CD4-positive, alpha-beta T cell (primary cell): ENCODE measurements around the gene LCOR. TPM values are rescaled to one million over a fixed set of nuclear protein-coding genes. Genes with fewer than 3 reads are reported as not detected.
"Not testable (repeated sequence)": the region's sequence is repeated elsewhere in the genome, so short reads cannot be mapped to it uniquely, and the experiment has no call there.

Experiments used
- ATAC-seq: fragments of 200-7000 bp; cut with Tn5 transposase; one replicate; pipeline ENCODE4 v1.10.0; 2022; ENCODE audit warnings: mild to moderate bottlenecking; ENCODE audit not compliant: poor library complexity
- CTCF ChIA-PET: fragments of 350-600 bp; sonication (Branson Sonifier 250); formaldehyde crosslinking; loops from one replicate; lab custom pipeline; 2021; ENCODE audit warnings: antibody characterized with exemption, inconsistent platforms; lab: Charles Lee
- POLR2A ChIA-PET: fragments of 350-600 bp; sonication (Branson Sonifier 250); formaldehyde crosslinking; loops from one replicate; lab custom pipeline; 2021; ENCODE audit warnings: antibody characterized with exemption, inconsistent platforms; lab: Charles Lee
- DNase-seq, 14 experiments: peaks; one replicate each; pipeline ENCODE4 v3.0.0-alpha.2; 2013 to 2020; ENCODE audit warnings: mixed read lengths in 2 of 14
- H3K27ac ChIP-seq, 2 donors: one replicate each; pipeline versions ENCODE4 v1.5.1 to v1.7.0; 2013; ENCODE audit warnings: low read length in 2 of 2, low read depth in 1 of 2, mild to moderate bottlenecking in 1 of 2
- H3K27me3 ChIP-seq, 2 experiments: 1 replicate in 1 of 2; 2 replicates in 1 of 2; pipeline versions ENCODE4 v1.6.1 to v1.7.0; 2013; ENCODE audit warnings: low read length in 2 of 2, control low read depth in 1 of 2, mild to moderate bottlenecking in 1 of 2, moderate library complexity in 1 of 2; ENCODE audit not compliant: insufficient read depth in 2 of 2, control insufficient read depth in 1 of 2
- H3K36me3 ChIP-seq: one replicate; pipeline ENCODE4 v1.6.1; 2013; ENCODE audit warnings: low read length, control low read depth; ENCODE audit not compliant: insufficient read depth
- H3K4me1 ChIP-seq: one replicate; pipeline ENCODE4 v1.6.1; 2013; ENCODE audit warnings: low read length, control low read depth; ENCODE audit not compliant: insufficient read depth
- H3K4me3 ChIP-seq: one replicate; pipeline ENCODE4 v1.5.1; 2013; ENCODE audit warnings: mild to moderate bottlenecking, low read length, moderate library complexity
- H3K9me3 ChIP-seq, 2 experiments: 1 replicate in 1 of 2; 2 replicates in 1 of 2; pipeline versions ENCODE4 v1.6.1 to v1.7.0; 2013; ENCODE audit warnings: low read length in 2 of 2, mild to moderate bottlenecking in 2 of 2, control low read depth in 1 of 2, moderate library complexity in 1 of 2; ENCODE audit not compliant: control insufficient read depth in 1 of 2, insufficient read depth in 1 of 2
- H3K27ac Mint-ChIP-seq: one replicate; pipeline ENCODE4 v1.8.0; 2020; ENCODE audit warnings: mixed read lengths
- H3K27me3 Mint-ChIP-seq: one replicate; pipeline ENCODE4 v1.8.0; 2021; ENCODE audit warnings: mixed read lengths
- H3K36me3 Mint-ChIP-seq: one replicate; pipeline ENCODE4 v1.8.0; 2021; ENCODE audit warnings: low read depth, mixed read lengths
- H3K4me1 Mint-ChIP-seq: one replicate; pipeline ENCODE4 v1.8.0; 2021; ENCODE audit warnings: low read depth, mixed read lengths
- H3K4me3 Mint-ChIP-seq: one replicate; pipeline ENCODE4 v1.8.0; 2020; ENCODE audit warnings: mild to moderate bottlenecking, mixed read lengths
- H3K9me3 Mint-ChIP-seq: one replicate; pipeline ENCODE4 v1.8.0; 2020; ENCODE audit warnings: mixed read lengths
- intact Hi-C, 2 experiments: fragments of 100-400 bp; cut with DNase I in 1 of 2; cut with micrococcal nuclease in 1 of 2; formaldehyde crosslinking; loops; one replicate each; pipeline versions ENCODE4 v1.15.1 to v1.9.0; 2023 to 2025; cut with DNase I, micrococcal nuclease
- total RNA-seq, 174 experiments: library from RNA in 2 of 174; stranded (reverse) in 2 of 174; gene quantifications; one replicate each; pipeline ENCODE4 v1.2.3 and lab custom pipeline; 2021 to 2026
- TF ChIP-seq, protein P1 (sequence below): fragments of 200-600 bp; IDR thresholded peaks from one replicate; pipeline ENCODE4 v1.8.0; 2022; ENCODE audit warnings: antibody characterized with exemption, mild to moderate bottlenecking

Gene LCOR
- total RNA-seq, 2 experiments from 2014 or later = 46.0 to 56.0 TPM

DNA sequence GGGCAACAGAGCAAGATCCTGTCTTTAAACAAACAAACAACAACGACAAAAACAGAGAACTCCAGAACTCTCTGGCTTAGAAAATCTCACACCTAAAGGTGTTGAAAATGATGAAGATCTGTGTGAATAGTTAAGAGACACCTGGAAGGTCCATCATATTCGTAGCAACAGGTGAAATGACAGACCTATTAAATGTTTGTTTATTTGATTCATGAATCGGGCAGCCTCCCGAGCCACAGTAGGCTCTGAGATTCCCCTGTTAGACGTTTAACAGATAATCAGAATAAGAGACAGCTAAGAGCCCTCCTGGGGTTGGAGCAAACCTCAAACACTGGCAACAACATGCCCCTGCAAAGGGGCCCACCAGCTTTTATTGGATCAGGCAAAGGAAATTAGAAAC, 103.7 kb downstream of the LCOR start:
- no peak overlapping the region for H3K4me3 Mint-ChIP-seq
- no peak overlapping the region for H3K27ac ChIP-seq
- no peak overlapping the region for H3K4me3 ChIP-seq
- POLR2A ChIA-PET = no interaction called here
- no peak for DNase-seq
- peaks cover 31% of the 10 kb centered on the region for H3K36me3 Mint-ChIP-seq
- H3K9me3 ChIP-seq = no peaks in the 10 kb centered on the region
- TF ChIP-seq, protein P1, sequence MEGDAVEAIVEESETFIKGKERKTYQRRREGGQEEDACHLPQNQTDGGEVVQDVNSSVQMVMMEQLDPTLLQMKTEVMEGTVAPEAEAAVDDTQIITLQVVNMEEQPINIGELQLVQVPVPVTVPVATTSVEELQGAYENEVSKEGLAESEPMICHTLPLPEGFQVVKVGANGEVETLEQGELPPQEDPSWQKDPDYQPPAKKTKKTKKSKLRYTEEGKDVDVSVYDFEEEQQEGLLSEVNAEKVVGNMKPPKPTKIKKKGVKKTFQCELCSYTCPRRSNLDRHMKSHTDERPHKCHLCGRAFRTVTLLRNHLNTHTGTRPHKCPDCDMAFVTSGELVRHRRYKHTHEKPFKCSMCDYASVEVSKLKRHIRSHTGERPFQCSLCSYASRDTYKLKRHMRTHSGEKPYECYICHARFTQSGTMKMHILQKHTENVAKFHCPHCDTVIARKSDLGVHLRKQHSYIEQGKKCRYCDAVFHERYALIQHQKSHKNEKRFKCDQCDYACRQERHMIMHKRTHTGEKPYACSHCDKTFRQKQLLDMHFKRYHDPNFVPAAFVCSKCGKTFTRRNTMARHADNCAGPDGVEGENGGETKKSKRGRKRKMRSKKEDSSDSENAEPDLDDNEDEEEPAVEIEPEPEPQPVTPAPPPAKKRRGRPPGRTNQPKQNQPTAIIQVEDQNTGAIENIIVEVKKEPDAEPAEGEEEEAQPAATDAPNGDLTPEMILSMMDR = no peak
- H3K4me1 Mint-ChIP-seq = no peaks in the 10 kb centered on the region
- H3K36me3 ChIP-seq = no peaks in the 10 kb centered on the region
- no peaks in the 10 kb centered on the region for H3K27me3 ChIP-seq
- no peaks in the 10 kb centered on the region for H3K9me3 Mint-ChIP-seq
- CTCF ChIA-PET = no interaction called here
- no peaks in the 10 kb centered on the region for H3K27me3 Mint-ChIP-seq
- ATAC-seq = no peak
- intact Hi-C loops = no loop called here
- no peaks in the 10 kb centered on the region for H3K4me1 ChIP-seq
- no peak overlapping the region for H3K27ac Mint-ChIP-seq

DNA sequence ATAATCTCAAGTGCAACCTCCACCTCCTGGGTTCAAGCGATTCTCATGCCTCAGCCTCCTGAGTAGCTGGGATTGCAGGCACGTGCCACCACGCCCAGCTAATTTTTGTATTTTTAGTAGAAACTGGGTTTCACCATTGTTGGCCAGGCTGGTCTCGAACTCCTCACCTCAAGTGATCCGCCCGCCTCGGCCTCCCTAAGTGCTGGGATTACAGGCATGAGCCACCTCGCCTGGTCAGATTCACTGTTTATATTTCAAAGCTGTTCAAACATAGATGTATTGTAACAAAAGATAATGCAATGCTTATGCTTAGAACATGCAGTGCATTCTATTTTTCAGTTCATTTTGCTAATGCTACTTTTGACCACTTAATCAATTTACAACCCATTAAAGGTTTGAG, 111.1 kb downstream of the LCOR start:
- H3K27ac Mint-ChIP-seq, POLR2A ChIA-PET, ATAC-seq, H3K27me3 Mint-ChIP-seq, H3K4me3 ChIP-seq, H3K27me3 ChIP-seq, H3K4me1 ChIP-seq, H3K9me3 Mint-ChIP-seq, H3K36me3 ChIP-seq, H3K9me3 ChIP-seq, DNase-seq, intact Hi-C loops, H3K4me3 Mint-ChIP-seq, CTCF ChIA-PET, H3K27ac ChIP-seq: not testable (repeated sequence)
- peaks cover 28% of the 10 kb centered on the region for H3K36me3 Mint-ChIP-seq
- peaks cover 22% of the 10 kb centered on the region for H3K4me1 Mint-ChIP-seq

DNA sequence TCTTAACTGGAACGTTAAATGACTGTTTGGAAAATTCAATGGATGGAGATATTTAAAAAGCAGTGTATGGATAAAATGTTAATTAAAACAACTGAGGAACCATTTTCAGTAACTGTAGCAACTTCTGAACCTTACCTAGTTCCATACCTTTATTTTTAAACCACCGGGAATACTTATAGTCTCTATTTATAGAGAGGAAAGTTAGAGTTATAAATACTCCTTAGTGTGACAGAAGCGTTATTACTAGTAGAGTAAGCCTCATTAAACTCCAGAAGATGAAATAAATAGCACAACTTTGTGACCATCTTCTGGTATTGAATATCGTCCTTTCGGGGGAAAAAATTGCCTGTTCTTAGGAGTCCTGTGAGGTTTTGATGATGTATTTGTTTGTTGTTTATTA, 114.9 kb downstream of the LCOR start:
- ChIA-PET CTCF (interaction anchor here (0.6 kb wide), 1 partner anchor 44 kb away, joined by 3 read pairs; no protein-coding TSS in a partner anchor), POLR2A (interaction anchor here (0.8 kb wide), 1 partner anchor 25 kb away, joined by 3 read pairs; no protein-coding TSS in a partner anchor)
- ATAC-seq (no peak), DNase-seq (no peak)
- Histone ChIP-seq H3K4me3 (no peak overlapping the region), H3K9me3 (no peaks in the 10 kb centered on the region), H3K27me3 (no peaks in the 10 kb centered on the region), H3K36me3 (peaks cover 21% of the 10 kb centered on the region), H3K27ac (no peak overlapping the region), H3K4me1 (peaks cover 4% of the 10 kb centered on the region)
- Mint-ChIP-seq H3K27me3 (no peaks in the 10 kb centered on the region), H3K36me3 (peaks cover 38% of the 10 kb centered on the region), H3K4me1 (peaks cover 39% of the 10 kb centered on the region), H3K27ac (peak overlapping the region; percentile 1), H3K9me3 (no peaks in the 10 kb centered on the region), H3K4me3 (no peak overlapping the region)
- intact Hi-C loops = no loop called here
- TF ChIP-seq, protein P1 = no peak

DNA sequence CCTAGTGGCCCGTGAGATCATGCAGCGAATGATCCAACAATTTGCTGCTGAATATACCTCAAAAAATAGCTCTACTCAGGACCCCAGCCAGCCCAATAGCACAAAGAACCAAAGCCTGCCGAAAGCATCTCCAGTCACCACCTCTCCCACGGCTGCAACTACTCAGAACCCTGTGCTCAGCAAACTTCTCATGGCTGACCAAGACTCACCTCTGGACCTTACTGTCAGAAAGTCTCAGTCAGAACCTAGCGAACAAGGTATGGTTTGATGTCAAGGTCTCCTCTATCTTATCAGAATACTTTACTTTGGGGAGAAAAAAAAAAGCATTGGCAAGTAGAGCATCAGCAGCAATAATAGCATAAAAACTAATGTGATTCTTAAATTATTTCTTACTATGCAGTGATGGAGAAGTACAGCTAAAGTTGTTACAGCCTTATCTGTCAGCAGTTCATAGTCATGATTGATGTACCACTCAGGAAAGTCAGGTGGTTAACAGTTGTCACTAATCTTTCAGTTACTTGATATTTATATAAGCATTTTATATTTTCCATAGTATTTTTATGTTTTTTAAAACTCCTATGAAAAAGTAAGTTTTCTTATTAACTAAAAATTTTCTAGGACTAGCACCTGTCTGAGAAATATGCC, 117.1 kb downstream of the LCOR start:
- no peak overlapping the region for H3K27ac ChIP-seq
- Mint-ChIP-seq H3K27ac (no peak overlapping the region), H3K9me3 (no peaks in the 10 kb centered on the region), H3K4me3 (no peak overlapping the region), H3K36me3 (peaks cover 59% of the 10 kb centered on the region), H3K27me3 (no peaks in the 10 kb centered on the region), H3K4me1 (peaks cover 39% of the 10 kb centered on the region)
- H3K27me3 ChIP-seq = no peaks in the 10 kb centered on the region
- ChIA-PET CTCF (no interaction called here), POLR2A (interaction anchor here (0.6 kb wide), 1 partner anchor 47 kb away, joined by 5 read pairs; no protein-coding TSS in a partner anchor)
- no peak overlapping the region for H3K4me3 ChIP-seq
- H3K9me3 ChIP-seq = no peaks in the 10 kb centered on the region
- no peak for ATAC-seq
- H3K4me1 ChIP-seq = peaks cover 4% of the 10 kb centered on the region
- H3K36me3 ChIP-seq = peaks cover 26% of the 10 kb centered on the region
- TF ChIP-seq, protein P1 = no peak
- no peak for DNase-seq
- intact Hi-C loops = no loop called here
